Measurements from ENCODE around the gene ZNF804A. TPM values are rescaled to one million over a fixed set of nuclear protein-coding genes. Genes with fewer than 3 reads are reported as not detected.

Gene ZNF804A
- total RNA-seq, 1 donor from 2014 or later: not detected

- no peak for DNase-seq (ENCODE audit: low read depth, low spot score)
Observed at GRCh38 chr2:184936761-184937160, 338.4 kb downstream of the ZNF804A start.

DNA sequence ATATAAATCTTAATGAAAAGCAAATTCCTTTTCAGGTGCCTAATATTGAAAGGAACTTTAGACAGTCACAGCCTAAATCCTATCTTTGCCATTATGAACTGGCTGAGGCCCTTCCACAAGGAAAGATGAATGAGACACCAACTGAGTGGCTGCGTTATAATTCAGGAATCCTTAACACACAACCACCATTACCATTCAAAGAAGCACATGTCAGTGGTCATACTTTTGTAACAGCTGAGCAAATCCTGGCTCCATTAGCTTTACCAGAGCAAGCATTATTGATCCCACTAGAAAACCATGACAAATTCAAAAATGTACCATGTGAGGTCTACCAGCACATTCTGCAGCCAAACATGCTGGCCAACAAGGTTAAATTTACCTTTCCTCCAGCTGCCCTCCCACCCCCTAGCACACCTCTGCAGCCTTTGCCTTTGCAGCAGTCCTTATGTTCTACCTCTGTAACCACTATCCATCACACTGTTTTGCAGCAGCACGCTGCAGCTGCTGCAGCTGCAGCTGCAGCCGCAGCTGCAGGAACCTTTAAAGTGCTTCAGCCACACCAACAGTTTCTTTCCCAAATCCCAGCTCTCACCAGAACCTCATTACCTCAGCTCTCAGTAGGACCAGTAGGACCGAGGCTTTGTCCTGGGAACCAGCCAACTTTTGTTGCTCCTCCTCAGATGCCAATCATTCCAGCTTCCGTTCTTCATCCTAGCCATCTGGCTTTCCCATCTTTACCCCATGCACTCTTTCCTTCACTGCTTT, 340.1 kb downstream of the ZNF804A start:
- no peak for DNase-seq (ENCODE audit: low read depth, low spot score)

GRCh38 chr2:184945326-184945725, 347.0 kb downstream of the ZNF804A start:
- DNase-seq (ENCODE audit: low read depth, low spot score): no peak

- no peak for DNase-seq (ENCODE audit: low read depth, low spot score)
Observed at GRCh38 chr2:184945824-184946223, 347.5 kb downstream of the ZNF804A start.

- no peak for DNase-seq (ENCODE audit: low read depth, low spot score)
Observed at GRCh38 chr2:184956856-184957255, 358.5 kb downstream of the ZNF804A start.

- no peak for DNase-seq (ENCODE audit: low read depth, low spot score)
Observed at GRCh38 chr2:184971546-184972068, 373.3 kb downstream of the ZNF804A start.
